Stimulated activated CD4-positive, alpha-beta T cell treated with anti-CD3 and anti-CD28 coated beads, Interleukin-2, amount 100 ng/mL, for 24 hours (primary cell): ENCODE measurements around the gene EIF4G3.

Experiments used
- DNase-seq, 2 donors: peaks; one replicate each; pipeline ENCODE4 v3.0.0-alpha.2; 2020

EIF4G3 gene

DNA sequence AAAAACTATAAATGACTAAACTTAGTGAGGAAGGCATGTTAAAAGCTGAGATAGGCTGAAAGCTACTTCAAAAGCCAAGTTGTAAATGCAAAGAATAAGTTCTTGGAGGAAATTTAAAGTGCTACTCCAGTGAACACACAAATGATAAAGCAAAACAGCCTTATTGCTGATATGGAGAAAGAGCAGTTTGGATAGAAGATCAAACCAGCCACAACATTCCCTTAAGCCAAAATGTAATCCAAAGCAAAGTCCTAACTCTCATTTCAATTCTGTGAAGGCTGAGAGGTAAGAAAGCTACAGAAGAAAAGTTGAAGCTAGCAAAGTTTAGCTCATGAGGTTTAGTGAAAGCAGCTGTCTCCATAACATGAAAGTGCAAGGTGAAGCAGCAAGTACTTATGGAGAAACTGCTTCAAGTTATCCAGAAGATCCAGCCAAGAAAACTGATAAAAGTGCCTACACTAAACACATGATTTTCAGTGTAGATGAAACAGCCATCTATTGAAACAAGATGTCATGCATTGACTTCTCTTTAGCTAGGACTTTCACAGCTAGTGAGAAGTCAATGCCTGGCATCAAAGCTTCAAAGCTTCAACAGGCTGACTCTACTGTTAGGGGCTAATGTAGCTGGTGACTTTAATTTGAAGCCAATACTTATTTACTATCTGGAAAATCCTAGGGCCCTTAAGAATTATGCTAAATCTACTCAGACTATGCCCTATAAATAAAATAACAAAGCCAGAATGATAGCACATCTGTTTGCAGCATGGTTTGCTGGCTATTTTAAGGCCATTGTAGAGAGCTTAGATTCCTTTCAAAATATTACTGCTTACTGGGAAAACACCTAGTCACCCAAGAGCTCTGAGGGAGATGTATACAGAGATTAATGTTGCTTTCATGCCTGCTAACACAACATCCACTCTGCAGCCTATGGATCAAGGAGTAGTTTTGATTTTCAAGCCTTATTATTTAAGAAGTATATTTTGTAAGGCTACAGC, 188.6 kb downstream of the EIF4G3 start:
- DNase-seq, result no peak

DNA sequence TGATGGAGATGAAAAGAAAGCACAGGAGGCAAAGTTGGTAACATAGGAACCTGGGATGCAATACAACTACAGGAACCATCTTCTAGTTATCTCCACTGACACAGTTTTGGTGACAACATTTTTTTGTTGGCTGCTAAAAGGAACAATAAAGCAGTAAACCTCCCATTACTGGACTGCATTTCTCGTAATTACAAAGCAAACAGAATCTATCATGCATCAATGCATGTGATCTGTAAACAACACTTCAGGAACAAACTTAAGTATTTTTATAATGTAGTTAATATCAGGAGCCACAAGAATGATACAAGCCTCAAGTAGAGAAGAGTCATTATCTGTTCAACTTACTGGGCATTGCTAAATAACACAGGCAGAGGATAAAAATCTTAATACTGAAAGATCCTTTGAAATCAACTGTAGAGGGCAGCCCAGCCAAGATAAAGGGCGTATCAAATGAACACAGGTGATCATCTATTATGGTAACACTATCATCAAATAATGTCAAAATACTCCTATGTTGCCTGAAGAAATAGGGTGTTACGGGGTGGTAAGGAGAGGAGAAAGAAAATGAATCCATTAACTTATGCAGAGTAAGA, 193.3 kb downstream of the EIF4G3 start:
- no peak for DNase-seq

DNA sequence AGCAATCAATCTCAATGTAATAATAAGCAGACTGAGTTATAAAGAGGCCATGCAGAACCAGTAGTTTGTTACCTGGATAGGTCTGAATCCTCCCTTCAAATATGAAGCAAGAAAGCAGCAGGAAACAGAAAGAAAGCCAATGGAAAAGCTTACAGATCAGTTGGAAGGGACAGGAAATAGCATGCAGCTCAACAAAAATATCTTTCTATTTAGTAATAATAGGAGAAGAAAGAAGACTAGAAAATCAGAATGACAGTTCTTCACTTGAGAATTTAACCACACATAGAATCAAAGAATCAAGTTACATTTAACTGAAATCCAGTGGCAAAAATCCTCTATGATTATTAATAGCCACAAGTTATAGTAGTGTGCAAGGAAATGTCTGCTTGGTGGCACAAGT, 194.4 kb downstream of the EIF4G3 start:
- DNase-seq, result no peak

DNA sequence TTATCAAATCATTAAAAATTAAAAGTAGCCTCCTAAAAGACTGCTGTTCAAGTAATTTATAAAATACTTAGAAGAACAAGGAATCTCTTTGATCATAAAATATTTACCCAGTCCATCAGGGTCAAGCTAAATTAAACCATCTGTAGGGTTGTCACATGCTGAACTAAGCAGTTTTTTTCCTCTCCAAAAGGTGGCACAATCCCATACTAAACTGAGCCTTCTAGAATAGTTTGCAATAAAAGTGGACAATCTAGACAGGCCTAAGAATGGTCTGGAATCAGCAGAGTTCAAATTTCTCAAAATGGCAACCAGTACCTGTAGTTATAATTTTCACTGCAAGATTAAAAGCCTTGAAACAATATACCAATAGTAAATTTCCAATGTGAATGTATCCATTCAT, 194.8 kb downstream of the EIF4G3 start:
- DNase-seq, result no peak

DNA sequence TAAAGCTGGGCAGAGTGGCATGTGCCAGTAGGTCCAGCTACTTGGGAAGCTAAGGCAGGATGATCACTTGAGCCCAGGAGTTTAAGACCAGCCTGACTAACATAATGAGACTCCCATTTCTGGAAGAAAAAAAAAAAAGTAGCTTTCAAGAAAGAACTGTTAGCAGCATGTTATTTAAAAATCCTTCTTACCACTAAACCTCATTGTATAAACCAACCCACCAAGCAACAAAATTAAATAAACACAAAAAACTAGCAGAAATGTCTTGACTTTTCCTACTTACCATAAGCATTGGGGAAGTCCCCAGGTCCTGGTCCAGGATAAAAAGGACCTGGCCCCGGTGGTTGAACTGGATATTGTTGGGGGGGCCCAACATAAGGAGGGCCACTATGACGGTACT, 196.6 kb downstream of the EIF4G3 start:
- no peak for DNase-seq

DNA sequence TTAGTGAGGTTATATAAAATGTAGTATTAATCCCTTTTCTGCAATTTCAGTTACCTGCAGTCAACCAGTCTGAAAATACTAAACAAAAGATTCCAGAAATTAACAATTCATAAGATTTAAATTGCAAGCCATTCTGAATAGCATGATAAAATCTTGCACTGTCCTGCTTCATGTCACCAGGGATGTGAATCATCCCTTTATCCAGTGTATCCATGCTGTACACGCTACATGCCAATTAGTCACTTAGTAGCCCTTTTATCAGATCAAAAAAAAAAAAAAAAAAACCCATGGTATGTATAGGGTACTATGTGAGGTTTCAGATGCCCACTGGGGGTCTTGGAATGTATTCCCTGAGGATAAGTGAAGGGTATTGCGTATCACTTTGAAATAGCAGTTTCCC, 198.3 kb downstream of the EIF4G3 start:
- no peak for DNase-seq

DNA sequence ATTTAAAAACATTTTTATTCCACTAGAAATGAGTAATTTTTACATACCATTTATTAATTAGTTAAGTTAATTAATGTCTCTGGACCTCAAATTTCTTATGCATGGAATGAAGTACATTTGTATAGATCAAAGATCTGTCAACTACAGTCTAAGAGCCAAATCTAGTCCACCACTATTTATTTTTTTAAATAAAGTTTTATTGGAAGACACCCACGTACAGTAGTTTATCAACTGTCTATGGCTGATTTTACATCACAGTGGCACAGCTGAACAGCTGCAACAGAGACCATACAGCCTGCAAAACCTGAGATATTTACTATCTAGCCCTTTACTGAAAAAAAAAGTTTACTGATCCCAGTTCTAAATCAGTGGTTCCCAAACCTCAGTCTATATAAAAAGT, 201.0 kb downstream of the EIF4G3 start:
- DNase-seq, result no peak

DNA sequence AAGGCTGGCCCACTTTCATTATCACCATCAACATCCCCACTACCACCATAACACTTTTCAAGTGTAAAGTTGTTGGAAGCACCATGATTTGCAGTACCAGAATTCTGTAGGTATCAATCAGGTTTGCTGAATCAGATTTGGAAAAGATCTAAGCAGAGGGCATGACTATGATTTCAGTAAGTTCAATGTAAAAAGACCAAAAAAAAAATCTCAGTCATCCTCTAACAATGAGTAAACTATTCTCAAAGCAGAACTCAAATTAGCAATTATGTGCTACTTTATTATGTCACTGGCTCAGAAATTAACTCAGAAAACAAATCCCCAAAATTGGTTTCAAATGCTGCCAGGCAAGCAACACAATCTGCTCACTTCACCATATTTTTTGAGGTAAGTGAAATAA, 201.7 kb downstream of the EIF4G3 start:
- no peak for DNase-seq

DNA sequence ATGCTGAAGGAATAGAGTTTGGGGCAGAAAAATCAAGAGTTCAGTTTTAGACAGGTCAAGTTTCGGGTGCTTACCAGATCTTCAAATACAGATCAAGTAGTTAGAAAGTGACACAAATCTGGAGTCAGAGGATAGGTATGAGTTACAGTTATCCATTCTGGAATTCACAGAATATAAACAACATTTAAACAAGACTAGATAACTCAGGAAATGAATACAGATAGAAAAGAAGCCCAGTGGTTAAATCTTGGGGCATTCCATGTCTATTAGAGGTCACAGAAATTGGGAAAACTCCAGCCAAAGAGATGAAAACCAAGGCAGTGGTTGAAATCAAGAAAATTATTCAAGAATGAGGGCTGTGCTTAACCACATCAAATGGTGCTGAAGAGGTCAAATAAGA, 202.6 kb downstream of the EIF4G3 start:
- DNase-seq, result no peak

DNA sequence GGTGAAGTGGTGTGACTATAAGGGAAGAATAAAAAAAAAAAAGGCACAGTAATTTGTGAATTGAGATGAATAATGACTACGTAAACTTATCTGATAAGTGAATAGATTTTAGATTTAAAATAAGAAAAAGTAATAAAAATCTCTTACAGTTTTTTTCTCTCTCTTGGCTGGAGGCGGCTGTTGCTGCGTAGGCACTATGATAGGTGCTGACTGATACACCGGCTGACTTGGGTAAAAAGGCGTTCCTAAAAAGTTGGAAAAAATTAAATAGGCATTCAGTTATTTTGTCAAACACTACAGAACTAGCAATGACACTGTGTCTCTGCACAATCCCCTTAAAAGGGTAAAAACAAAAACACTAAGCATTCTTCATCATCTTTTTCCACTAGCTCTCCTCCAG, 203.8 kb downstream of the EIF4G3 start:
- DNase-seq, result no peak

DNA sequence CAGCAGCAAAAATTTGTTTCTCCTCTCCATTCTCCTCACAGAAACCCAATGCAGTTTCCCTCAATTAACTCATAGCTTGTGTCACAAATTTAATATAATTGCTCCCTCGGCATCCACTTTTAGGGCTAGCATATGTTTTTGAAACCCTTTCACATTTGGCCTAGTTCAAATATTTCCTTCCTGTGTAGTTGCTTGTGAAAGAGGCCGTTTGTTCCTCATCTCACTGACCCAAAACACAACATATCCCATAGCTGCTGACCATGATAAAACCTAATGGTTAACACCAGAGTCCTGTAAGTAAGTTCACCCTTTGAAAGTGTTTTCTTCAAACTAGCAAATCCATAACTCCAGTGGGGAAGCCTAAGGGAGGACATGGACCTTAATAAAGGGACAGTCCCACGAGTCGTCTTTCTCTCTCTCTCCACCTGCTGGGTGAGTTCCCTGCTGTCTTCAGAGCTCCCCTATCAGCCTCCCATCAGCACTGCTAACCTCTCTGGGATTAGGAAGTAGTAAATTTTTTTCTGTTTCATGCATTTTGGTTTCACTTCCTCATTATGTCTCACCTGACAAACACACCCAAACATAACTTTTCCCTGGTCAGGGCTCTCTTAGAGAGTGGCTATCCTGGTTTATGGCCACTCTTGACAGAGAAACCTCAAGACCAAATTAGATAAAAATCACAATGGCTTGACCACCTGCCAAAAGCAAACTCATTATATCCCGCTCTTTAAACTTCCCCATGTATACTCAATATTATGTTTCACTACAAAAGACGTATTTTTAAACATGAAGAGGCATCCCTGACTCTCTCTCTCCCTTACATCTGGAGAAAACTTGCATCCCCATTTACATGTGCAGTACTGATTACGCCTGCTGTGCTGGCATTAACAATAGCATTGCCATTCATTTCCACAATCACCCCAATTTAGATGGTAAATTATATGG, 211.9 kb downstream of the EIF4G3 start:
- no peak for DNase-seq

DNA sequence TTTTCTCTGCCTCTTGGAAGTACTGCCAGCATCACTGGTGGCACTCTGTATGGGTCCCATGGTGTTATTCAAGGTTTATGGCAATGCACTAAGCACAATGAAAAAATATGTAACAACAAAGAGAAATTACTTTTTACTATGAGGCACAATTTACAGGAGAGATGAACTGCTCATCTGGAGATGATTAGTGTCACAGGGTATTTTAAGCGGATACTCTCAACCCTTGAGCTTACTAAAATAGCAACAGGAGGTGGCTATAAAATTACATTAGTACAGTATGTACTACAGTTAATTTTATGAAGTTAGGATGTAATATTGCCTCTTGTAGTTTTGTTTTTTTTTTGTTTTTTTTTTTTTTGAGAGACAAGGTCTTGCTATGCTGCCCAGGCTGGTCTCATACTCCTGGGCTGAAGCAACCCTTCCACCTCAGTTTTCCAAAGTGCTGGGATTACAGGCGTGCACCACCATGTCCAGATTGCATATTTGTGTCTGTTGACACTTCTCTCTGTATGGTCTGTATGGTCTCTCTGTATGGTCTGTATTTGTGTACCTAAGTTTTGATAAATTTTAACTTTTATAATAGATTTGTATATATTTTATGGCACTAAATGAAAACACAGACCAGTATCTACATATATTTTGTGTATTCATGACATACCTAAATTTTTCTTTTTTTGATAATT, 214.0 kb downstream of the EIF4G3 start:
- no peak for DNase-seq

DNA sequence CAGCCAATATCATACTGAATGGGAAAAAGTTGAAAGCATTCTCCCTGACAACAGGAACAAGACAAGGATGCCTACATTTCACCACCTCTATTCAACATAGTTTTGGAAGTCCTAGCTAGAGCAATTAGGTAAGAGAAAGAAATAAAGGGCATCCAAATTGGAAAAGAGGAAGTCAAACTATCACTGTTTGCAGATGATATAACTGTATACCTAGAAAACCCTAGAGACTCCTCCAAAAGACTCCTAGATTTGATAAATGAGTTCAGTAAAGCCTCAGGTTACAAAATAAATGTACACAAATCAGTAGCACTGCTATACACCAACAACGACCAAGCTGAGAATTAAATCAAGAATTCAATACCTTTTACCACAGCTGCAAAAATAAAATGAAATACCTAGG, 218.3 kb downstream of the EIF4G3 start:
- DNase-seq, result no peak

DNA sequence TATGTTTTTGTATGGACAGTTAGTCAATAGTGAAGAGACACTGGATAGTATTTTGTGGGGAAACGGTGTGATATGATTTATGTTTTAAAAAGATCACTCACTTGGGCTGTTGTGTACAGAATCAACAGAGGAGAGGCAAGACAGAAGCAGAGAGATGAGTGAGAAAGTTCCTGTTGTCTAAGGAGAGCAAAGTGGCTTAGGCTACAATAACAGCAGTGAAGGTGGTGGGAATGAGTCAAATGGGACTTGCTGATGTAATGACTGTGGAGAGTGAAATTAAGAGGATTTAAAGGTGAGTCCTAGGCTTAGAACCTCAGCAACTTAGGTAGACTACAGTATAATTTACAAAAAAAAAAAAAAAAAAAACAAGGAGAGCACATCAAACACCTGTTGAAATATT, 220.4 kb downstream of the EIF4G3 start:
- no peak for DNase-seq

DNA sequence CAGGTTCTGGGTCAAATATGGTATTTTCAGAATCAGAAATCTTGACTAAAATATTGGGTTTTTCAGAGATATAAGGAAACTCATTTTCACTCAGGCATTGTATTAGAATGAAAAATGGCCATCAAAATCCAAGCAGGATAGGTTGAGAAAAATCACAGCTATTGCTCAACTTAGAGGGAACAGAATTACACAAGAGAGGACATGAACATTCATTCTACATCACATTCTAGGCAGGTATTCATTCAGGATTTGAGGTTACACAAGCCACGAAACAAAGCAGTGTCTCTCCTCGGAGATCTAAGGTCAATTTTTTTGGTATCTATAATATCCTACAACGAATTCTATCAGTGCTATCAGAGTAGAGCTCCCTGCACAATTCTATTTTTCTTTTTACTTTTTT, 226.0 kb downstream of the EIF4G3 start:
- DNase-seq, result no peak

DNA sequence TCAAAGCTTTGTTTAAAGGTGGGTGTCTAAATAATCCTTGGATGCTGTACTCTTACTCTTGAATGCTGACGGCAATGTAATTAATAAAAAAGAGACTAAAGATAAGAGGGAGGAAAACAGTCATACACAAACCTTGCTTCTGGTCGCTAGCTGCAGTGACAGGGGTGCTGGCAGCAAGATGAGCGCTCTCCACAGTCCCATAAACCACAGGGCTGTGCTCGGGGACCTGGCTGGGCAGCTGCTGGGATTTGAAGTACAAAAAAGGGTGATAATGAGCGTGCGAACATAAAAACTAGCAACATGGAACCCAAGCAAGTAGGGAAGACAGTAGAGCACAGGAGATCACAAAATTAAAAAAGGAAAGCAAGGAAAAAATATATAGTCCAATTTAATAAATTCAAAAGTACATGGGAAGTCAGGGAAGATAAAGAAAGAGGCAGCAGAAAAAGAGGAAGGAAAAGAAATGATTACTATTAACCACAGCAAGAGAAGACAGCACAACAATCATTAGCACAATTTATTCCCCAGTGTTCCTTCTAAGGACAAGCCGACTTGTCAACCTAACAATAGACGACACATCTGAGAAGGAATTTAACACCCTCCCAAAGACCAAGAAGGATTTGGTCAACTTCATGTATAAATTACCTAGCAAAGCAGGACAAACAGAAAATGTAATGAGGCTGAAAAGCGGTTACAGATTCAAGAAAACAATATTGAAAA, 226.7 kb downstream of the EIF4G3 start:
- no peak for DNase-seq

DNA sequence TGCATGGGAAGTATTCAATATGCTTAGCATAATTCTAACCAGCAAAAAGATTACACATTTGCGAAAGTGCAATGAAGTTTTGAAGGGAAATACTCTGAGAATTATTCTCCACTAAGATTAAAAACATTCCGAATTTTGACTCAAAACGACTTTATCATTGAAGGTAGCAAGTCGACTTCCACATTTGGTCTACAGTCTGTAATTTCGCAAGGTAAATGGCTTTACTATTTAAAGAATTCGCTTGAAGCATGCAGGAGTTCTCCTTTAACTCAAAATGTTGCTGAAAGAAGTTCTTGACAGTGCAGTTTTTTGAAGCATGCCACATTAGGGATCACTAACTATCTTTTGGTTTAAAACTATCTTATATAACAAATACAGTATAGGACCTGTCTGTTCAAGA, 228.6 kb downstream of the EIF4G3 start:
- no peak for DNase-seq

DNA sequence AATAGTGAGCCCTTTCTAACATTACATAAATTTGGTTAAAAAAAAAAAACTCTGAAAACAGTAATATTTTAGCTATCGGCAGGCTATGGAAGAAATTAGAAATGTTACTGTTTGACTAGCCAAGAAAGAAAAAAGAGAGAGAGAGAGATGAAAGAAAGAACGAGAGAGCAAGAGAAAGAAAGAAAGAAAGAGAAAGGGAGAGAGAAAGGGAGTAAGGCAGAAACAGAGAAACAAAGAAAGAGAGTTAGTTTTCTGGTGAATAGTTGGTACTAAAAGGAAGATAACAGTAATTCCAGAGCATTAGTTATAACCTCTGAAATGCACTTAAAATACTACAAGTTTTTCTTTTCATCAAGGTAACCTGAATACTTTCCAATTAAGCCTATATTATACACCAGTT, 229.3 kb downstream of the EIF4G3 start:
- no peak for DNase-seq

DNA sequence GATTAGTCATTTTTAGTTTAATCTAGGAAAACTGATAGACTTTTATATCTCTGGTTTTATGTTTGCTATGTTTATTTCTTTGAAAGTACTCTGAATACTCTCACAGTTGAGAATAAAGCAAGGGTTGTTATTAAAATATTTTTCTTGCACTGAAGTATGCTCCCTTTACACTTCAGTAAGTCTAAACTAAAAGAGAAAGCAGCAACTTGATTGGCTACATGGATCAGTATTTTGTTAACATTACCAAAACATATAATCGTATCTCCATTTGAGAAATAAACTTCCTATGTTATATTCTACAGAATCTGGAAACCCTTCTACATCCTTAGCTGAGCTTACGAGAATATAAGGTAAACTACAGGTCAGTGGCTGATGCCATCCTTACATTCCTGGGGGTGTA, 240.1 kb downstream of the EIF4G3 start:
- no peak for DNase-seq

DNA sequence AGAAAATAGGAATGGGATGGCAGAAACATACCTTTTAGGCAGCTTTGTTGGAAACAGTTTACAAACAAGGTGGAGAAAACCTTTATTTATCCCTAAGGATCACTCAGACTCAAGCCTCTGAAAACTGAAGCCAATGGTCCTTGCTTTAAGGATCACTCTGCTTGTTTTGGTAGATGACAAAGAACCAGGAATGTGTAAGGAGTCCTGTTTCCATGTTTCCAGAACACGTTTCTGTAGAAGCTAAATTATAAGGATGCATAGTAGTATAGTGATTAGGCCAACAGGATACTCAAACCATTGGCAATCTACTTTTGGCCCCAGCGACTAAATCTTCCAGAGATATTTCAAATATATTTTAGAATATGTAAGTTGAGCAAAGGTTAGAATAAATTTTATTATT, 240.5 kb downstream of the EIF4G3 start:
- DNase-seq, result no peak

DNA sequence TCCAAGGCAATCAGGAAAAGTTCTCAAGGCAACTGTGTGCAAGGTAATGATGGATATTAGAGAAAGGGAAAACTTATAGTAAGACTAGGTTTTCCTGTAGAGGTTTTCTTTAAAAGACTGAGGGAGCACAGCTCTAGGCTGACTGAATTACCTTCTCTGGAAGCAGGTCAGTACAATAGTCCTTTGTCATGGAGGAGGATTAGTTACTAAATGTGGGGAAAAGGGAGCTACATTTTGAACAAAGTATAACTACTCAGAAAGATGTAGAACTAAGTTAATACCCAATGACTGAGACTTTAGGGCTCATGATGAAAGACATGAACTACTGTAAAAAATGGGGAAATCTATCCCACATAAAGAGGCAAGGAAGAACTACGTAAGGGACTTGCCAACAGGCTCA, 241.0 kb downstream of the EIF4G3 start:
- DNase-seq, result no peak

DNA sequence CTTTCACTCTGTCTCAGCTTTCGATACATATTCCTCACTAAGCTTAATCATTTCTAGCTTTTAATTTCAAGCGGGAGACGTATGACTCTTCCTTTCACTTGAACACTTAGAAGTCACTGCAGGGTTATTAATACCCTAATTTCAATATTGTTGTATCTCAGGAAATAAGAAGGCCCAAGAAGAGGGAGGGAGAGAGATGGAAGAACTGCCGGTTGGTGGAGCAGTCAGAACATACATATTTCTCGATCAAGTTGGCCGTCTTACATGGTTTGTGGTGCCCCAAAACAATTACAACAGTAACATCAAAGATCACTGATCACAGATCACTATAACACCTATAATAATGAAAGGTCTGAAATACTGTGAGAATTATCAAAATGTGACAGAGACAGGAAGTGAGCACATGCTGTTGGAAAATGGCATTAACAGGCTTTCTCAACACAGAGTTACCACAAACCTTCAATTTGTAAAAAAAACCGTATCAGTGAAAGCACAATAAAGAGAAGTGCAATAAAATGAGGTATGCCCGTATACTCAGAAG, 244.2 kb downstream of the EIF4G3 start:
- peak; percentile 8 to 24 for DNase-seq
